GM08714 (cell line): ENCODE data around the gene MARK4.
"Not testable (repeated sequence)": the region's sequence is repeated elsewhere in the genome, so short reads cannot be mapped to it uniquely, and the experiment has no call there.

Experiments used
- H3K4me3 ChIP-seq: fragments of 200-500 bp; sonication (Bioruptor generic); 2 replicates; pipeline ENCODE4 v1.5.1; 2014; ENCODE audit warnings: mild to moderate bottlenecking, low read length, inconsistent platforms
- ZNF274 ChIP-seq: IDR thresholded peaks from 2 replicates; pipeline ENCODE4 v1.6.1; 2012; ENCODE audit warnings: mild to moderate bottlenecking, low read depth, low read length

The MARK4 gene

DNA sequence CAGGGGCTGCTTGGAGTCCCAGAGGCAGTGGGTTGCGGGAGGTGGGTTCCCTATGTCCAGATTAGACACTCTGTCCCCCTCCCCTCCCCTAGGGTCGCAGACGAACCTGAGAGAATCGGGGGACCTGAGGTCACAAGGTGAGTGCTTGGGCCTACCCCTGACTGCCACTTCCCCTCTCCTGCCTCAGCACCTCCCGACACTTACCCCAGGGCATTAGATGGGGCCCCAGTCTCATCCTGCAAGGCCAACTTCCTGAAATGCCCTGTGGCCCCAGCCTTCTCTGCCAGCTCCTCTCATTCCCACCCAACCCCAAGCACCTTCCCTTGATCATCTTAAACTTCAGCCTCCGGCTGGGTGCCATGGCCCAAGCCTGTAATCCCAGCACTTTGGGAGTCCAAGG lies 48.6 kb downstream of the MARK4 start:
- no peak for TF ChIP-seq ZNF274
- no peak overlapping the region for H3K4me3 ChIP-seq

DNA sequence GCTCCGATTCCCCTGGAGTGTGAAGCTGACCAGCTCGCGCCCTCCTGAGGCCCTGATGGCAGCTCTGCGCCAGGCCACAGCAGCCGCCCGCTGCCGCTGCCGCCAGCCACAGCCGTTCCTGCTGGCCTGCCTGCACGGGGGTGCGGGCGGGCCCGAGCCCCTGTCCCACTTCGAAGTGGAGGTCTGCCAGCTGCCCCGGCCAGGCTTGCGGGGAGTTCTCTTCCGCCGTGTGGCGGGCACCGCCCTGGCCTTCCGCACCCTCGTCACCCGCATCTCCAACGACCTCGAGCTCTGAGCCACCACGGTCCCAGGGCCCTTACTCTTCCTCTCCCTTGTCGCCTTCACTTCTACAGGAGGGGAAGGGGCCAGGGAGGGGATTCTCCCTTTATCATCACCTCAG lies 51.3 kb downstream of the MARK4 start:
- TF ChIP-seq ZNF274 = no peak
- H3K4me3 ChIP-seq = no peak overlapping the region

DNA sequence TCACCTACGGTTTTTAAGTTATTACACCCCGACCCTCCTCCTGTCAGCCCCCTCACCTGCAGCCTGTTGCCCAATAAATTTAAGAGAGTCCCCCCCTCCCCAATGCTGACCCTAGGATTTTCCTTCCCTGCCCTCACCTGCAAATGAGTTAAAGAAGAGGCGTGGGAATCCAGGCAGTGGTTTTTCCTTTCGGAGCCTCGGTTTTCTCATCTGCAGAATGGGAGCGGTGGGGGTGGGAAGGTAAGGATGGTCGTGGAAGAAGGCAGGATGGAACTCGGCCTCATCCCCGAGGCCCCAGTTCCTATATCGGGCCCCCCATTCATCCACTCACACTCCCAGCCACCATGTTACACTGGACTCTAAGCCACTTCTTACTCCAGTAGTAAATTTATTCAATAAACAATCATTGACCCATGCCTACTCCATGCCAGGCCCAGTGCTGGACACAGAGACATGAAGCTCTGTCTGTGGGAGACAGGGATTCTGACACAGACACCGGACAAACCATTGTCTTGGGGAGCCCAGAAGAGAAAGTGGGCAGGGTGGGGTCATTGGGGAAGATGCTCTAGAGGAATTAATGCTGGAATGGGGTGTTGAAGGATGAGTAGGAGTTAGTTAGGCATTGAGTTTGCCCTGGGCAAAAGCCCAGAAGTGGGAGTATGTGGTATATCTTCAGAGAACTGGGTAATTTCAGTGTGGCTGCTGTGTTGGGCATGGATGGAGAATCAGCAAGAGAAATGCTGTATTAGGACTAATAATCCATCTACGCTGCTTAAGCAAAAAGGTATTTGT lies 52.4 kb downstream of the MARK4 start:
- no peak for TF ChIP-seq ZNF274
- H3K4me3 ChIP-seq = no peak overlapping the region

DNA sequence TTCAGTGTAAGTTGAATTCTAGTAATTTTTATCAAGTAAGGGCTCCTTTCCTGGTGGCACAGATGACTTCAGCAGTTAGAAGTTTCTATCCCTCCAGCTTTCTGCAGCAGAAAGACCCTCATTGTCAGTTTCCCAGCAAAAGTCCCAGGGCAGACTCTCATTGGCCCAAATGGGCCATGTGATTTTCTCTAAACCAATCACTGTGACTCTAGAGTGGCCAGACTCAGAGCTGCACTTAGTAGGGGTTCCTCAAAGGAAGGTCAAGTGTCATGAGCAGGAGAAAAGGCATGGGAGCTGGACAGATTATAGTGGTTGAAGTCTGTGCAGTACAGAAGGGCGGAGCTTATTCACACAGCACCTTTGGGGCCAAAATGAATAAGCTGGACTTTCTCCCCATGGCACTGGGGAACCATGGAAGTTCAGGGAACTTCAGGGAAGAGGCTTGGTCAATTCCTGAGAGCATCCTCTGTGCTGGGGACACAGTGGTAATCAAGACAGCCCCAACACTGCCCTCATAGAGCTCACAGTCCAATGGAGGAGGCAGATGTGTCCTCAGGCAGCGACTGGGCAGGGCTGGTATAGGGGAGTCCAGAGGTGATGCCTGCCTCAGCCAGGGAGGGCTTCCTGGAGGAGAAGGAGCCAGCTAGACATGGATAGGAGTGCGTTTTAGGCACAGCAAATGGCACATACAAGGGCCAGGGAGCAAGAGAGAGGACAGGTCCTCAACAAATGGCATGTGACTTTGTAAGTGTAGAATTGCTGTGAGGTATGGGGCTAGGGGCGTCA lies 53.3 kb downstream of the MARK4 start:
- no peak for TF ChIP-seq ZNF274
- H3K4me3 ChIP-seq = no peak overlapping the region

DNA sequence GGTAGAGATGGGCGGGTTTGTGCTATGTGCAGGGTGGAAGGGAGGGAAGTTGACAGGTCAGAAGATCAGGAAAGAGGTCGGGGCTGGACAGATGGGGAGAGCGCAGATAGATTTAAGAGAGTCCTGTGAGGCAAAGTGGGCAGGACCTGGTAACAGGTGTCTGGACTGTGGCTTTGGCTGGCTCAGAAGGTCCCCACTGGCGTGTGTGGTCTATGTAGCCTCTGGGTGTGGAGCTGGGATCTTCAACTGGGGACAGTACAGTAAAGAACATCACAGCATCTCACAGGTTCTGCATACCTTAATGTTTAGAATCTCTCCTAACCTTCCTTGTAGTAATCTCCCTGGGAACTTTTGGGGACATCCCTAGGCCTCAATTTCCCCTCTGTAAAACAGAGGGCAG lies 53.9 kb downstream of the MARK4 start:
- TF ChIP-seq ZNF274 = no peak
- no peak overlapping the region for H3K4me3 ChIP-seq

GRCh38 chr19:45305421-45305820 lies 54.4 kb downstream of the MARK4 start:
- no peak for TF ChIP-seq ZNF274
- H3K4me3 ChIP-seq = no peak overlapping the region

- H3K4me3 ChIP-seq = no peak overlapping the region
- TF ChIP-seq ZNF274 = no peak
Measured at GRCh38 chr19:45306040-45306439, 55.0 kb downstream of the MARK4 start.

DNA sequence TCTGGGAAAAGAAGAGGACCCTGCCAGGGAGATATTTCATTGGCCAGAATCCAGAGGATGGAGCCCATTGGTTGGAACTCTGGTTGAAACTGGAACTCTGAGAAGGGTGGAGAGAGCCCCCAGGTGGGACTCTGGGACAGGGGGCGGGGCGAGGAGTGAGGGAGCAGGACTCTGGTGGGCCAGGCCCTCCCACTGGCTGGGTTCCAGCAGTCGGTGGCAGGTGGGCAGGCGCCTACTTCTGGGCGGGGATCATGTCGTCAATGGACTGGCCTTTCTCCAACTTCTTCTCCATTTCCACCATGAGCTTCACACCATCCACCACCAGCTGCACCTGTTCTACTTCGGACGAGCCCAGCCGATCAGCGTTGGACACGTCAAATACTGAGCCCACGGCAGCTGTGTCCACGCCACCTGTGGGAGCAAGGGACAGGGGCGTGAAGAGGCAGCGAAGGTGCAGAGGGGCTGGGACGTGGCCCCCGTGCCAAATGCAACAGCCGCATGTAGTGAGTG lies 55.5 kb downstream of the MARK4 start:
- TF ChIP-seq ZNF274 = no peak
- no peak overlapping the region for H3K4me3 ChIP-seq

- TF ChIP-seq ZNF274 = no peak
Measured at GRCh38 chr19:45307361-45307760, 56.3 kb downstream of the MARK4 start.

GRCh38 chr19:45309322-45309721 lies 58.3 kb downstream of the MARK4 start:
- not testable (repeated sequence) for H3K4me3 ChIP-seq

More at GRCh38 chr19:45307361-45307760, 56.3 kb downstream of the MARK4 start:
- H3K4me3 ChIP-seq = no peak overlapping the region

DNA sequence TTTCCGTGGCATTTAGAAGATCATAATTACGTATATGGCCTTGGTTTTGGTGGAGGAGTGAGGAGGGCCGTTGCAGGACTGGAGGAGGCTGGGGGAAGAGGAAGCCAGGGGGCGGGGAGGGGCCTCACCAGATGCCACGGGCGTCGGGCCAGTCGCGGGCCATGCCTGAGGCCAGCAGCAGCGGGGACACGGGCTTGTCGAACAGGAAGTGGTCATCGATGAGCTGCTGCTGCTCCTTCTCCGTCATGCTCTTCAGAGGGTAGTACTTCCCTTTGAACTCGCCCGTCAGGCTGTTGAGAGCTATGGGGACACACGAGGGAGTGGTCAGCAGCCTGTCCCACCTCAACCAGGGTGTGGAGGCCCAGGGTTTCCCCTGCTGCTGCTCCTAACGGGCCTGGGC lies 60.5 kb downstream of the MARK4 start:
- no peak for TF ChIP-seq ZNF274
- no peak overlapping the region for H3K4me3 ChIP-seq

DNA sequence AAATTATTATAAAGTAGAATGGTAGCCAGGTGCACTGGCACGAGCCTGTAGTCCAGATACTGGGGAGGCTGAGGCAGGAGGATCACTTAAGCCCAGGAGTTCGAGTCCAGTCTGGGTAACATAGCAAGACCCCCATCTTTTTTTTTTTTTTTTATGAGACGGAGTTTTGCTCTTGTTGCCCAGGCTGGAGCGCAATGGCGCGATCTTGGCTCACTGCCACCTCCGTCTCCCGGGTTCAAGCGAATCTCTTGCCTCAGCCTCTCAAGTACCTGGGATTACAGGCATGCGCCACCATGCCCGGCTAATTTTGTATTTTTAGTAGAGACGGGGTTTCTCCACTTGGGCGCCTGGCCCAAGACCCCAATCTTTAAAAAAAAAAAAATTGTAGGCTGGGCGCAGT lies 61.2 kb downstream of the MARK4 start:
- not testable (repeated sequence) for H3K4me3 ChIP-seq

GRCh38 chr19:45314708-45315245 lies 63.7 kb downstream of the MARK4 start:
- no peak overlapping the region for H3K4me3 ChIP-seq
- TF ChIP-seq ZNF274 = no peak

DNA sequence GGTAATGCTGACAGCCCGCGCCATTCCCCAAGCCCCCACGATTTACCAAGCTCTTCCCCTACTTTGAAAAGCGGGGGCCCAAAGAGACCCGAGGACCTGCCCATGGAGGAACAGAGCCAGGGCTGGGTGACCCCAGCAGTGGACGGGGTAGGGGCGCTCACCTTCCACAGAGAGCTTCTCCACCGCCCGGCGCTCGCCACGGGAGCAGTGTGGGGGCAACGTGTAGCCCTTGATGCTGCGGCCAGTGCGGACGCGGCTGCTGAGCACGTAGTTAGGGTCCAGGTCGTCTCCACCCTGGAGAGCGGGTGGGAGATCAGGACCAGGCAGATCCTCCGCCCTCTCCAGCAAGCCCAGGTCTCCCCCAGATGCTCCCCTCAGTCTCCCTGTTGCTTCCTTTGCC lies 64.2 kb downstream of the MARK4 start:
- no peak for TF ChIP-seq ZNF274

DNA sequence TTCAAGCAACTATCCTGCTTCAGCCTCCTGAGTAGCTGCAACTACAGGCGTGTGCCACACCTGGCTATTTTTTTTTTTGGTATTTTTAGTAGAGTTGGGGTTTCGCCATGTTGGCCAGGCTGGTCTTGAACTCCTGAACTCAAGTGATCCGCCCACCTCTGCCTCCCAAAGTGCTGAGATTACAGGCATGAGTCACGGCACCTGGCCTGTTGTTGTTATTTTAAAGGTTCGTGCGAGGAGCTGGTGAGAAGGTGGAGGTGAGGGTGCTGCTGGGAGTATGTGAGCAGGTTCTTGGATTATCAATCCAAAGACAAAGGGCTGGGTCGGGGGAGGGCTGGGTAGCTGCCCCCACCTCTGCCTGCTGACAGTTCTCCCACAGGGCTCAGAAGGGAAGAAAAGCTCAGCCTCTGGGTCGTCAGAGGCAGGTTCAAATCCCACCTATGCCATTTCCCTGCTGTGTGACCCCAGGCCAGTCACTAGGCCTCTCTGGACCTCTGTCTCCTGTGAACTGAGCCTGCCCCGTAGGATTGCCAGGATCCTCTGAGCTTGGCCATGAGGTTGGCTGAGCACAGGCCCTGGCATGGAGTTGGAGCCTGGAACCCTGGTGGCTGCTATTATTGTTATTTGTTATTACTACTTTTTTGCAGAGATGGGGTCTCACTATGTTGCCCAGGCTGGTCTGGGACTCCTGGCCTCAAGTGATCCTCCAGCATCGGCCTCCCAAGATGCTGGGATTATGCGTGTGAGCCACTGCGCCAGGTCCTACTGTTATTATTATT lies 70.1 kb downstream of the MARK4 start:
- no peak overlapping the region for H3K4me3 ChIP-seq

More for the DNA sequence above, 64.2 kb downstream of the MARK4 start:
- no peak overlapping the region for H3K4me3 ChIP-seq

More for the DNA sequence above, 70.1 kb downstream of the MARK4 start:
- no peak for TF ChIP-seq ZNF274
